K562 (cell line): ENCODE data around the gene RASGRP2. TPM values are rescaled to one million over a fixed set of nuclear protein-coding genes. Genes with fewer than 3 reads are reported as not detected.

ENCODE experiments used
- ATAC-seq: fragments of 200-7000 bp; cut with Tn5 transposase; 3 replicates; pipeline ENCODE4 v1.9.1; 2020; ENCODE audit warnings: moderate library complexity
- BruUV-seq: library from RNA; stranded (reverse); fragments of 400-500 nt; replicated peaks from 2 replicates; lab custom pipeline; 2021; lab: Mats Ljungman, UMichigan
- CTCF ChIA-PET: fragments of 300-600 bp; formaldehyde crosslinking; extraction: SDS; loops from one replicate; lab custom pipeline; 2021; ENCODE audit warnings: low intra/inter-chr PET ratio; lab: Yijun Ruan, JAX
- POLR2A ChIA-PET: fragments of 300-600, 350-650 bp; sonication (Branson Sonifier 250); formaldehyde crosslinking; extraction: SDS; loops from one replicate; lab custom pipeline; 2021; ENCODE audit warnings: antibody characterized with exemption, inconsistent platforms; lab: Yijun Ruan, JAX
- DNase-seq, 4 experiments: peaks; one replicate each; pipeline versions ENCODE4 v3.0.0 to v3.0.0-alpha.2; 2011 to 2018; ENCODE audit warnings: low spot score in 3 of 4, mixed read lengths in 3 of 4; ENCODE audit errors: extremely low read depth in 1 of 4
- FAIRE-seq: peaks from 2 replicates; lab custom pipeline; 2011; peaks lifted over from hg19 to GRCh38; lab: Jason Lieb, UNC
- H2AFZ ChIP-seq: 2 replicates; pipeline ENCODE4 v1.6.0; 2011; ENCODE audit warnings: low read depth, low read length, control low read depth, inconsistent platforms
- H3K27ac ChIP-seq: fragments of 200-600 bp; 3 replicates; pipeline ENCODE4 v1.8.0; 2011; ENCODE audit warnings: low read depth, mild to moderate bottlenecking, control low read depth, inconsistent platforms, low read length, moderate library complexity, mixed read lengths; ENCODE audit errors: extremely low read depth
- H3K27me3 ChIP-seq, 2 experiments: fragments of 300-600 bp in 1 of 2; 2 replicates in 1 of 2; 3 replicates in 1 of 2; pipeline versions ENCODE4 v1.6.0 to v1.8.0; 2011; ENCODE audit warnings: inconsistent platforms in 2 of 2, low read length in 2 of 2, mild to moderate bottlenecking in 1 of 2, mixed read lengths in 1 of 2, moderate library complexity in 1 of 2; ENCODE audit not compliant: control insufficient read depth in 2 of 2, insufficient read depth in 2 of 2
- H3K36me3 ChIP-seq: fragments of 300-600 bp; 3 replicates; pipeline ENCODE4 v1.8.0; 2011; ENCODE audit warnings: mild to moderate bottlenecking, low read length, inconsistent platforms; ENCODE audit not compliant: control insufficient read depth, insufficient read depth
- H3K4me1 ChIP-seq, 2 experiments: fragments of 200-600 bp in 1 of 2; replicated peaks in 1 of 2; 2 replicates in 1 of 2; 3 replicates in 1 of 2; pipeline versions ENCODE4 v1.5.1 to v1.8.0; 2011; ENCODE audit warnings: inconsistent platforms in 2 of 2, low read length in 2 of 2, mild to moderate bottlenecking in 1 of 2, mixed read lengths in 1 of 2, moderate library complexity in 1 of 2; ENCODE audit not compliant: control insufficient read depth in 2 of 2, insufficient read depth in 2 of 2
- H3K4me2 ChIP-seq: 2 replicates; pipeline ENCODE4 v1.6.1; 2011; ENCODE audit warnings: low read length, control low read depth, inconsistent platforms, mixed read lengths; ENCODE audit not compliant: insufficient read depth
- H3K4me3 ChIP-seq: fragments of 200-600 bp; sonication (generic), shearing (Covaris generic); 2 replicates; pipeline ENCODE4 v1.5.1; 2016; ENCODE audit warnings: control low read depth, inconsistent platforms
- H3K79me2 ChIP-seq: fragments of 200-600 bp; 3 replicates; pipeline ENCODE4 v1.8.0; 2011; ENCODE audit warnings: low read length, inconsistent platforms; ENCODE audit not compliant: control insufficient read depth, insufficient read depth
- H3K9ac ChIP-seq, 2 experiments: 2 replicates each; pipeline versions ENCODE4 v1.6.0 to v1.6.1; 2011; ENCODE audit warnings: low read depth in 2 of 2, low read length in 2 of 2, control low read depth in 1 of 2, inconsistent platforms in 1 of 2, mild to moderate bottlenecking in 1 of 2, mixed read lengths in 1 of 2; ENCODE audit not compliant: insufficient read depth in 1 of 2
- H3K9me1 ChIP-seq: one replicate; pipeline ENCODE4 v1.6.0; 2011; ENCODE audit warnings: inconsistent platforms, mild to moderate bottlenecking, low read length, moderate library complexity; ENCODE audit not compliant: control insufficient read depth, insufficient read depth
- H3K9me3 ChIP-seq: replicated peaks from 2 replicates; pipeline ENCODE4 v1.5.1; 2011; ENCODE audit warnings: low read depth, low read length, inconsistent platforms; ENCODE audit not compliant: control insufficient read depth, insufficient read depth
- H4K20me1 ChIP-seq: replicated peaks from 2 replicates; pipeline ENCODE4 v1.6.1; 2011; ENCODE audit warnings: low read length, inconsistent platforms, mixed read lengths; ENCODE audit not compliant: control insufficient read depth, insufficient read depth
- BRF1 ChIP-seq: IDR thresholded peaks from 3 replicates; pipeline ENCODE4 v1.6.1; 2011; ENCODE audit warnings: borderline replicate concordance, mild to moderate bottlenecking; ENCODE audit not compliant: insufficient read length; ENCODE audit errors: extremely low read depth
- DLX4 ChIP-seq: fragments of 250-450 bp; sonication (Bioruptor Pico); IDR thresholded peaks from 2 replicates; pipeline ENCODE4 v1.6.1; 2021; ENCODE audit warnings: mild to moderate bottlenecking
- E2F1 ChIP-seq: sonication (generic); formaldehyde crosslinking; IDR thresholded peaks from 2 replicates; pipeline ENCODE4 v1.8.1; 2023; ENCODE audit warnings: mild to moderate bottlenecking, missing genetic modification reagents, moderate library complexity
- ERF ChIP-seq: fragments of 450-650 bp; formaldehyde crosslinking; IDR thresholded peaks from 2 replicates; pipeline ENCODE4 v1.4.0; 2020; ENCODE audit warnings: mild to moderate bottlenecking, mixed read lengths
- KAT8 ChIP-seq: fragments of 450-650 bp; IDR thresholded peaks from 2 replicates; pipeline ENCODE4 v1.6.1; 2016; ENCODE audit warnings: low read depth, mild to moderate bottlenecking
- MAFK ChIP-seq: IDR thresholded peaks from 2 replicates; pipeline ENCODE4 v1.6.1; 2011; ENCODE audit warnings: low read length, improper control_type of control experiment
- MCM3 ChIP-seq: fragments of 450-650 bp; IDR thresholded peaks from 2 replicates; pipeline ENCODE4 v1.6.1; 2016
- NCOA6 ChIP-seq: fragments of 450-650 bp; IDR thresholded peaks from 2 replicates; pipeline ENCODE4 v1.6.1; 2017; ENCODE audit warnings: mild to moderate bottlenecking
- PHTF2 ChIP-seq: fragments of 250-450 bp; sonication (Bioruptor Pico); IDR thresholded peaks from 2 replicates; pipeline ENCODE4 v1.5.0; 2021; ENCODE audit warnings: mild to moderate bottlenecking
- RAD21 ChIP-seq, 2 experiments: fragments of 250-450 bp in 1 of 2; fragments of 450-650 bp in 1 of 2; sonication (Bioruptor Pico) in 1 of 2; formaldehyde crosslinking in 1 of 2; IDR thresholded peaks in 1 of 2; conservative IDR thresholded peaks in 1 of 2; 2 replicates each; pipeline versions ENCODE4 v1.4.0 to v1.8.0; 2020 to 2022; ENCODE audit warnings: mild to moderate bottlenecking in 2 of 2, moderate library complexity in 1 of 2
- RHOXF2B ChIP-seq: fragments of 250-450 bp; sonication (Bioruptor Pico); conservative IDR thresholded peaks from 2 replicates; pipeline ENCODE4 v1.5.1; 2021
- RNF2 ChIP-seq: sonication (generic); IDR thresholded peaks from 2 replicates; pipeline ENCODE4 v1.6.1; 2016
- SFPQ ChIP-seq: fragments of 200-400 bp; formaldehyde crosslinking; IDR thresholded peaks from 2 replicates; pipeline ENCODE4 v1.6.1; 2017; ENCODE audit warnings: mild to moderate bottlenecking, low read depth, low read length, moderate library complexity
- TCF7 ChIP-seq: sonication (generic); IDR thresholded peaks from 2 replicates; pipeline ENCODE4 v1.6.1; 2016; ENCODE audit warnings: antibody characterized with exemption, borderline replicate concordance
- TCF7L2 ChIP-seq: fragments of 150-350 bp; IDR thresholded peaks from 2 replicates; pipeline ENCODE4 v1.6.1; 2016; ENCODE audit warnings: low read depth, mild to moderate bottlenecking, low read length, moderate library complexity
- ZKSCAN1 ChIP-seq: fragments of 150-350 bp; IDR thresholded peaks from 2 replicates; pipeline ENCODE4 v1.6.1; 2016; ENCODE audit warnings: low read depth, low read length
- ZNF143 ChIP-seq: sonication (generic); formaldehyde crosslinking; IDR thresholded peaks from 2 replicates; pipeline ENCODE4 v1.9.0; 2022; ENCODE audit warnings: mild to moderate bottlenecking, missing genetic modification reagents
- ZNF282 ChIP-seq: sonication (generic); formaldehyde crosslinking; IDR thresholded peaks from 2 replicates; pipeline ENCODE4 v1.8.1; 2023; ENCODE audit warnings: missing genetic modification reagents
- WGBS: fragments of 100-300 bp; shearing (Covaris generic); methylation state at CpG from one replicate; pipeline ENCODE4 v1.1.6; 2016; ENCODE audit warnings: low coverage, mixed read lengths; ENCODE audit not compliant: insufficient coverage; ENCODE audit errors: missing lambda C conversion rate; 5-methylcytosine and 5-hydroxymethylcytosine counted together
- in situ Hi-C: fragments of 300-500 bp; cut with MboI; formaldehyde crosslinking; loops from 4 replicates; pipeline ENCODE4 v1.15.0; 2018; ENCODE audit warnings: inconsistent platforms, mixed read lengths
- intact Hi-C: fragments of 100-400 bp; cut with micrococcal nuclease; formaldehyde crosslinking; loops from 2 replicates; pipeline ENCODE4 v1.14.2; 2022
- polyA plus RNA-seq, 8 experiments: library from polyadenylated mRNA; depleted of rRNA in 4 of 8; stranded (reverse) in 5 of 8; unstranded in 3 of 8; fragments of >200 nt; fragmentation: Nextera tagmentation in 2 of 8; fragmentation: Illumina TruSeq in 1 of 8; extraction: Ambion mirVana in 2 of 8; extraction: Trizol in 1 of 8; gene quantifications; 2 replicates each; pipeline versions ENCODE4 v1.2.1 to v1.2.3, GENCODE V29; 2011 to 2014; ENCODE audit warnings: inconsistent platforms in 1 of 8, missing spikeins in 1 of 8
- total RNA-seq, 7 experiments: library from RNA; depleted of rRNA in 6 of 7; stranded (reverse); fragments of >200 nt in 6 of 7; fragmentation: Illumina TruSeq in 2 of 7; extraction: Trizol in 2 of 7; gene quantifications; 2 replicates each; pipeline versions ENCODE4 v1.2.1 to v1.2.3, GENCODE V29; 2011 to 2021; ENCODE audit warnings: low replicate concordance in 1 of 7

The RASGRP2 gene
- total and polyA plus RNA-seq, 9 of the 15 experiments (the other 6 are each of a cell fraction or from before 2014, with no cell fraction given), result 0.87 to 22.7 (median 5.5) TPM

GRCh38 chr11:64784813-64785581, 41.1 kb upstream of the RASGRP2 start:
- H3K27ac ChIP-seq, result no peak overlapping the region
- ATAC-seq (no peak), FAIRE-seq (no peak), DNase-seq (no peak)
- TF ChIP-seq E2F1 (CRISPR knock-in tag) (no peak), MAFK (no peak), RHOXF2B (no peak), BRF1 (no peak), DLX4 (CRISPR knock-in tag) (no peak), ZNF282 (CRISPR knock-in tag) (no peak), NCOA6 (no peak), PHTF2 (no peak), ERF (no peak), TCF7L2 (no peak), ZNF143 (CRISPR knock-in tag) (no peak), RAD21 (CRISPR knock-in tag; conservative IDR thresholded peaks at IDR 0.05 in 1 of 2, IDR thresholded peaks at IDR 0.05 in 1 of 2) (no peak), ZKSCAN1 (no peak), SFPQ (no peak), RNF2 (no peak), MCM3 (no peak), KAT8 (no peak), TCF7 (no peak)
- ChIA-PET POLR2A (interaction anchor here (0.6 to 1.4 kb wide), 3 partner anchors 9 to 1437 kb away, joined by 3 to 6 read pairs (median 4); no protein-coding TSS in a partner anchor), CTCF (interaction anchor here (0.6 kb wide), 1 partner anchor 15 kb away, joined by 3 read pairs; no protein-coding TSS in a partner anchor)
- no TSS peak for BruUV-seq
- H3K4me3 ChIP-seq, result no peak overlapping the region
- no peak overlapping the region for H3K9ac ChIP-seq
- no peaks in the 10 kb centered on the region for H4K20me1 ChIP-seq
- 59% methylated on average over 12 of the region's 12 CpGs for WGBS
- no peaks in the 10 kb centered on the region; the same call in 2 of the 3 replicates for H3K36me3 ChIP-seq
- no peak overlapping the region for H2AFZ ChIP-seq
- H3K79me2 ChIP-seq, result no peaks in the 10 kb centered on the region
- intact Hi-C loops, result loop anchor here (5.0 kb wide), 1 partner anchor 107 kb away; no protein-coding TSS in a partner anchor
- in situ Hi-C loops, result loop anchor here (5.0 kb wide), 1 partner anchor 107 kb away; no protein-coding TSS in a partner anchor
- peaks cover 9% of the 10 kb centered on the region in 2 experiments; a peak in 4 of 5 replicates for H3K4me1 ChIP-seq
- no peaks in the 10 kb centered on the region for H3K9me3 ChIP-seq
- H3K4me2 ChIP-seq, result no peak overlapping the region
- no peaks in the 10 kb centered on the region for H3K27me3 ChIP-seq
- no peaks in the 10 kb centered on the region for H3K9me1 ChIP-seq
